Mucosa of rectum (tissue), 2 donors: ENCODE results near the gene BUD31.
"Not testable (repeated sequence)": the region's sequence is repeated elsewhere in the genome, so short reads cannot be mapped to it uniquely, and the experiment has no call there.

Source experiments
- H3K27ac ChIP-seq, 2 donors: one replicate each; pipeline ENCODE4 v1.7.0; 2013; ENCODE audit warnings: inconsistent platforms in 2 of 2, low read depth in 2 of 2, low read length in 2 of 2
- H3K27me3 ChIP-seq, 2 donors: one replicate each; pipeline ENCODE4 v1.7.0; 2013; ENCODE audit warnings: low read length in 2 of 2; ENCODE audit not compliant: control insufficient read depth in 2 of 2, insufficient read depth in 2 of 2
- H3K36me3 ChIP-seq, 2 donors: one replicate each; pipeline ENCODE4 v1.7.0; 2013; ENCODE audit warnings: low read length in 2 of 2; ENCODE audit not compliant: control insufficient read depth in 2 of 2, insufficient read depth in 2 of 2
- H3K4me1 ChIP-seq, 2 donors: one replicate each; pipeline ENCODE4 v1.7.0; 2013; ENCODE audit warnings: low read length in 2 of 2, mild to moderate bottlenecking in 1 of 2; ENCODE audit not compliant: control insufficient read depth in 2 of 2, insufficient read depth in 2 of 2
- H3K4me3 ChIP-seq, 2 donors: one replicate each; pipeline ENCODE4 v1.7.0; 2013; ENCODE audit warnings: low read length in 2 of 2
- H3K9ac ChIP-seq, 2 donors: one replicate each; pipeline ENCODE4 v1.7.0; 2013; ENCODE audit warnings: low read length in 2 of 2, low read depth in 1 of 2, mild to moderate bottlenecking in 1 of 2
- H3K9me3 ChIP-seq, 2 donors: one replicate each; pipeline ENCODE4 v1.7.0; 2013; ENCODE audit warnings: low read length in 2 of 2; ENCODE audit not compliant: control insufficient read depth in 2 of 2
- donor health status: healthy.
- donor health status: Normal muscosa, but diverticular disease.

The BUD31 gene

GRCh38 chr7:99381664-99382075, 27.1 kb upstream of the BUD31 start:
- Histone ChIP-seq H3K9me3 (no peaks in the 10 kb centered on the region), H3K27ac (peak overlapping the region in 1 of 2 donors; percentile 88), H3K27me3 (no peaks in the 10 kb centered on the region), H3K36me3 (peaks cover 9 to 13% of the 10 kb centered on the region in 2 donors), H3K9ac (no peak overlapping the region), H3K4me3 (no peak overlapping the region), H3K4me1 (peaks cover 19 to 23% of the 10 kb centered on the region in 2 donors)

- peaks cover 19 to 23% of the 10 kb centered on the region in 2 donors for H3K4me1 ChIP-seq
- H3K27me3 ChIP-seq: no peaks in the 10 kb centered on the region
- H3K36me3 ChIP-seq: peaks cover 17 to 18% of the 10 kb centered on the region in 2 donors
- no peak overlapping the region for H3K9ac ChIP-seq
- H3K9me3 ChIP-seq: no peaks in the 10 kb centered on the region
- H3K4me3 ChIP-seq: no peak overlapping the region
- H3K27ac ChIP-seq: no peak overlapping the region
These were observed 25.6 kb upstream of the BUD31 start for GRCh38 chr7:99383203-99383602.

GRCh38 chr7:99383791-99384370, 24.9 kb upstream of the BUD31 start:
- H3K4me3 ChIP-seq: no peak overlapping the region
- H3K36me3 ChIP-seq: peaks cover 20 to 22% of the 10 kb centered on the region in 2 donors
- peaks cover 18 to 23% of the 10 kb centered on the region in 2 donors for H3K4me1 ChIP-seq
- peak overlapping the region in 1 of 2 donors; percentile 17 for H3K9ac ChIP-seq
- no peak overlapping the region for H3K27ac ChIP-seq
- no peaks in the 10 kb centered on the region for H3K27me3 ChIP-seq
- no peaks in the 10 kb centered on the region for H3K9me3 ChIP-seq

- Histone ChIP-seq H3K9ac (no peak overlapping the region), H3K27me3 (no peaks in the 10 kb centered on the region), H3K9me3 (no peaks in the 10 kb centered on the region), H3K4me3 (no peak overlapping the region), H3K4me1 (peaks cover 16 to 20% of the 10 kb centered on the region in 2 donors), H3K36me3 (peaks cover 21 to 24% of the 10 kb centered on the region in 2 donors), H3K27ac (no peak overlapping the region)
These were observed 24.2 kb upstream of the BUD31 start for GRCh38 chr7:99384523-99384922.

GRCh38 chr7:99385564-99385963, 23.2 kb upstream of the BUD31 start:
- Histone ChIP-seq H3K9me3 (no peaks in the 10 kb centered on the region), H3K9ac (no peak overlapping the region), H3K4me1 (peaks cover 7 to 10% of the 10 kb centered on the region in 2 donors), H3K36me3 (peaks cover 29 to 30% of the 10 kb centered on the region in 2 donors), H3K27ac (no peak overlapping the region), H3K27me3 (no peaks in the 10 kb centered on the region), H3K4me3 (no peak overlapping the region)

GRCh38 chr7:99386584-99387238, 22.1 kb upstream of the BUD31 start:
- no peaks in the 10 kb centered on the region for H3K27me3 ChIP-seq
- peaks cover 34 to 37% of the 10 kb centered on the region in 2 donors for H3K36me3 ChIP-seq
- no peak overlapping the region for H3K27ac ChIP-seq
- H3K9ac ChIP-seq: no peak overlapping the region
- no peaks in the 10 kb centered on the region for H3K9me3 ChIP-seq
- H3K4me1 ChIP-seq: no peaks in the 10 kb centered on the region
- no peak overlapping the region for H3K4me3 ChIP-seq

- not testable (repeated sequence) for H3K9me3 ChIP-seq, H3K9ac ChIP-seq, H3K27me3 ChIP-seq, H3K4me3 ChIP-seq, H3K27ac ChIP-seq, H3K4me1 ChIP-seq
- H3K36me3 ChIP-seq: peaks cover 37 to 39% of the 10 kb centered on the region in 2 donors
These were observed 21.5 kb upstream of the BUD31 start for GRCh38 chr7:99387239-99387635.

- peaks cover 7 to 8% of the 10 kb centered on the region in 2 donors for H3K4me1 ChIP-seq
- no peaks in the 10 kb centered on the region for H3K9me3 ChIP-seq
- H3K4me3 ChIP-seq: no peak overlapping the region
- H3K27me3 ChIP-seq: no peaks in the 10 kb centered on the region
- peaks cover 37 to 39% of the 10 kb centered on the region in 2 donors for H3K36me3 ChIP-seq
- H3K27ac ChIP-seq: no peak overlapping the region
- H3K9ac ChIP-seq: no peak overlapping the region
These were observed 20.9 kb upstream of the BUD31 start for GRCh38 chr7:99387912-99388311.

- H3K27ac ChIP-seq: no peak overlapping the region
- H3K36me3 ChIP-seq: peaks cover 42 to 43% of the 10 kb centered on the region in 2 donors
These were observed 19.0 kb upstream of the BUD31 start for GRCh38 chr7:99389772-99390171.

GRCh38 chr7:99390941-99391602, 17.7 kb upstream of the BUD31 start:
- peaks cover 16 to 19% of the 10 kb centered on the region in 2 donors for H3K4me1 ChIP-seq
- no peak overlapping the region for H3K4me3 ChIP-seq
- no peaks in the 10 kb centered on the region for H3K27me3 ChIP-seq
- no peak overlapping the region for H3K9ac ChIP-seq
- H3K9me3 ChIP-seq: no peaks in the 10 kb centered on the region
- H3K27ac ChIP-seq: no peak overlapping the region
- H3K36me3 ChIP-seq: peaks cover 48 to 56% of the 10 kb centered on the region in 2 donors

More at GRCh38 chr7:99389772-99390171, 19.0 kb upstream of the BUD31 start:
- Histone ChIP-seq H3K9ac (no peak overlapping the region), H3K4me3 (no peak overlapping the region), H3K4me1 (peaks cover 16 to 19% of the 10 kb centered on the region in 2 donors), H3K27me3 (no peaks in the 10 kb centered on the region), H3K9me3 (no peaks in the 10 kb centered on the region)
